GM19238 (cell line): ENCODE data around the gene RSBN1L.
"Not testable (repeated sequence)": the region's sequence is repeated elsewhere in the genome, so short reads cannot be mapped to it uniquely, and the experiment has no call there.

Source experiments
- DNase-seq: peaks from one replicate; pipeline ENCODE4 v3.0.0; 2011; ENCODE audit warnings: low spot score; ENCODE audit not compliant: insufficient read length

Gene RSBN1L

DNA sequence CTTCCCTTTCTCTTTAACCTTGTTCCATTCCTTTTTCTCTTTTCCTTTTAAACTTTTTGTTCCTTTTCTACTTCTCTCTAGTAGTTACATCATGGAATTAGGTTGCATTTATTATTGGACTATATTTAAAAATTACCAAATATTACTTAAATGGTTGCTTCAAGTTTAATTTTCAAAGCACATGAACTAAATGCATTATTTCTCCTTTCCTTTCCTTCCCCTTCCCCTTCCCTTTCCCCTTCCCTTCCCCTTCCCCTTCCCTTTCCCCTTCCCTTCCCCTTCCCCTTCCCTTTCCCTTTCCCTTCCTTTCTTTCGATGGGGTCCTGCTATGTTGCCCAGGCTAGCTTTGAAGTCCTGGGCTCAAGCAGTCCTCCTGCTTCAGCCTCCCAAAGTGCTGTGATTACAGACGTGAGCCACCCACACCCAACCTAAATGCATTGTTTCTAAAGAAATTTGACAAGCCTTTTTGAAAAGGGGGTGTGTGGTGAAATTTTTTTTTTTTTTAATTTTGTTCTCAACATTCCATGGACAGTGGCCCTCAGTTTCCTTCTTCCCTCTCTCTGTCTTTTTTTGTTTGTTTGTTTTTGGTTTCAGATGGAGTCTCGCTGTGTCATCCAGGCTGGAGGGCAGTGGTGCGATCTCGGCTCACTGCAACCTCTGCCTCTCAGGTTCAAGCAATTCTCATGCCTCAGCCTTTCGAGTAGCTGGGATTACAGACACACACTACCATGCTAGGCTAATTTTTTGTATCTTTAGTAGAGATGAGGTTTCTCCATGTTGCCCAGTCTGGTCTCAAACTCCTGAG, 70.7 kb downstream of the RSBN1L start:
- no peak for DNase-seq

DNA sequence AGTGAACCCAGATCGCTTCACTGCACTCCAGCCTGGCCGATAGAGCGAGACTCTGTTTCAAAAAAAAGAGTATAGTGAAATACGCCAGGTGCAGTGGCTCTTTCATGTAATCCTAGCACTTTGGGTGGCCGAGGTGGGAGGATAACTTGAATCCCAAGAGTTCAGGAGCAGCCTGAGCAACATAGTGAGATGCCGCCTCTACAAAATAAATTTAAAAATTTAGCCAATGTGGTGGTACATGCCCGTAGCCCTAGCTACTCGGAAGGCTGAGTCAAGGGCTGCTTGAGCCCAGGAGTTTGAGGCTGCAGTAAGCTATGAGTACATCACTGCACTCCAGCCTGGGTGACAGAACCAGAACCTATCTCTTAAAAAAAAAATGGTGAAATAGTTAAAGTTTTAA, 74.1 kb downstream of the RSBN1L start:
- no peak for DNase-seq

DNA sequence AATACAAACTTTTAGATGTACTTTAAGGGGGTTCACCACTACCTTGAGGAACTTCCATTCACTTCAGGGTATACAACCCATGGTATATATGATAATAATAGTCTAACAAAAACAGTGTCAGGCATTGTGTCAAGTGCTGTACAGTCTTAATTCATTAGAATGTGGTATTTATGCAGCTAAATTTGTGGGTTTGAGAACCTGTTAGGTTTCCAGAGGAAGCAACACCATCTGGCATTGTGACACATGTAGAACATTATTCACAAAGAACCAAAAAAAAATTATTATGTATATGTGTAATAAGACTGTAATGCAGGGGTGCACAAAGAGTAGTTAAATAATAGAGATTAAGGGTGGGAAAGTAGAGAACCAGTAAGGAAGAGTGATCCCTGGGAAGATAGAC, 75.6 kb downstream of the RSBN1L start:
- DNase-seq = no peak

DNA sequence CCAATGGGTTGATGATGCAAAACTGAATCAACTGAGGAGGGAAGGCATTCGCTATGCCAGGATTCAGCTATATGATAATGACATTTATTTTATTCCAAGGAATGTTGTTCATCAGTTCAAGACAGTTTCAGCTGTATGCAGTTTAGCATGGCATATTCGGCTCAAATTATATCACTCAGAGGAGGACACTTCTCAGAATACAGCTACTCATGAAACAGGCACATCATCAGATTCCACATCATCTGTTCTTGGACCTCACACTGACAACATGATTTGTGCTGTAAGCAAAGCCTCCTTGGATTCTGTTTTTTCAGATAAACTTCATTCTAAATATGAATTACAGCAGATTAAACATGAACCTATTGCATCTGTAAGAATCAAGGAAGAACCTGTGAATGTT, 82.3 kb downstream of the RSBN1L start:
- DNase-seq = no peak

DNA sequence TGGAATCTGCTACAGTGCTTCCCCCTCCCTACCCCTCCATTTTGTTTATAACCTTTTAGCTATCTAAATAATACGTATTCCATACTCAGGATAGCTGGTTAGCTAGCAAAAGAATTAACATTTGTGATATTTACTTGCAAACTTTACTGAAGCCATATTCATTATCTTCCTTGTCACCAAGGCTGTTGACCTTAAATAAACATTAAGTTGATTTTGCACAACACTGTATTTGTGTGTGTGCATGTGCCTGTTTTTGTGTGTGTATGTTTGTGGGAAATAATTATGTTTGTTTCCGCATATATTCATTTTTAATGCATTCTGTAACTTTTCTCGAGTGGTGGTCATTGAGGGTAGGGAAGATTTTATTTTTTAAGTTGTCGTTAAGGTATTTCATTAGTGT, 86.1 kb downstream of the RSBN1L start:
- DNase-seq = no peak

DNA sequence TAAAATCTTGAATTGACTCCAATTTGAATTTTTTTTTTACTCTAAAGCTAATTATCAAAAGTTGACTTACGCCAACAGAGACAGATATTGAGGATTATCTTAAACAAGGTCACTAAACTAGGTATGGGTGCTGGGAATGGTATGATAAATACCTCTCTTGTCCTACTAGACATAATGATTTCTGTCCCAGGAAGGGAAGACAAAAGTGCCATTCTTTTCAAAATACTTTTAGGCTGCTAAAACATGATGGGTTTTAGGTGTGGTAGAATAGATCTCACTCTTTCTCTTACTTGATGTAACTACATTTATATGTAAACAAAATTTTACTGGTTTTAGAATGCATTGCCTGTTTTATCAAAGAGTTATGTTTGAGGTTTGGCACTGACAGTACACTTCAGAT, 86.9 kb downstream of the RSBN1L start:
- DNase-seq = no peak

DNA sequence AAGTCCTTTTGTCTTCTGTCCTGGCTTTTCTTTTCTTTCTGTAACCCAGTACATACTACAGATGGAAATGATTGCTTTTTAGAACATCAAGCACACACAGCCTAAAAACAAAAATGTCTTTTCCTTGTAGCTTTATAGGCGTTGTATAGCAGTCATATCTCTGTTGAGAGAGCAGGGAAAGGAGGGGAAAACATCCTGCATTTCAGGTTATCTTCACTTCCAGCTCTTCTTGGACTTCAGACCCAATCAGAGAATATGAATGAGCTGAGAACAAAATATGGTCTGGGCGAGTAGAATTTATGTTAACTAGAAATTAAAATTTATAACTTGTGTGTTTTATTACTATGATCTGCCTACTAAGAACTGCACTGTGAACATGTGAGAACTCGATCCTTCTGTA, 87.3 kb downstream of the RSBN1L start:
- no peak for DNase-seq

DNA sequence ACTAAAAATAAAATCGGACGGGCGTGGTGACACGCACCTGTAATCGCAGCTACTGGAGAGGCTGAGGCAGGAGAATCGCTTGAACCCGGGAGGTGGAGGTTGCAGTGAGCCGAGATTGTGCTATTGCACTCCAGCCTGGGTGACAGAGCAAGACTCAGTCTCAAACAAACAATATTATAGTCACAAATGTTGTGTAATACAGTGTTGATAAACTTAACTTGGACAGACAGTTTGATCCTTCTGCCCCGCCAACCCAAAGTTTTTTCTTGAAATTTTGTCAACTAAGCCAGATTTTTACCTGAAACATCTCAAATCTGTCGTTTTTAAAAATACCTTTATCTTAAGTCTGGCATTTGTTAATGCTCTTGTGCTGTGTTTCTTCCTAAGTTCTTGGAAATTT, 88.2 kb downstream of the RSBN1L start:
- not testable (repeated sequence) for DNase-seq

DNA sequence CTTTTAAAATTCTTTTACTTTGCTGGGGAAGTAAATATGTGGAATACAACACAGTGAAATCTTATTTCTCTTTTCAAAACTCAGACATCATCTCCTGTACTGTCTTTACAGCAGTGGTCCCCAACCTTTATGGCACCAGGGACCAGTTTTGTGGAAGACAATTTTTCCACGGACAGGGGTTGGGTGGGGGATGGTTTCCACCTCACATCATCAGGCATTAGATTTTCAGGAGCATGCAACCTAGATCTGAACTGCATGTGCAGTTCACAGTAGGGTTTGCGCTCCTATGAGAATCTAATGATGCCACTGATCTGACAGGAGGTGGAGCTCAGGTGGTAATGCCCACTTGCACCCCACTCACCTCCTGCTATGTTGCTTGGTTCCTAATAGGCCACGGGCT, 89.8 kb downstream of the RSBN1L start:
- no peak for DNase-seq

DNA sequence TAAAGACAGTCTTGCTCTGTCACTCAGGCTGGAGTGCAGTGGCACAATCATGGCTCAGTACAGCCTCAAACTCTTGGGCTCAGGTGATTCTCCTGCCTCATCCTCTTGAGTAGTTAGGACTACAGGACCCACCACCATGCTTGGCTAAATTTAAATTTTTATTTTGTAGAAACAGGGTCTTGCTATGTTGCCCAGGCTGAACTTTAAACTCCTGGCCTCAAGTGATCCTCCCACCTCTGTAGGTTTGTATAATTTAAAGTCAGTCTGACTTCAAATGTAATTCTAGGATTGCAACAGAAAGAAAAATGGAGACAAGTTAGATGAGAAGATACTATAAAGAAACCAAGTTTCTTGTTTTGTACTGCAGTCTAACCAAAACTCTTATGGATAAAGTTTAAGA, 90.5 kb downstream of the RSBN1L start:
- DNase-seq = no peak

DNA sequence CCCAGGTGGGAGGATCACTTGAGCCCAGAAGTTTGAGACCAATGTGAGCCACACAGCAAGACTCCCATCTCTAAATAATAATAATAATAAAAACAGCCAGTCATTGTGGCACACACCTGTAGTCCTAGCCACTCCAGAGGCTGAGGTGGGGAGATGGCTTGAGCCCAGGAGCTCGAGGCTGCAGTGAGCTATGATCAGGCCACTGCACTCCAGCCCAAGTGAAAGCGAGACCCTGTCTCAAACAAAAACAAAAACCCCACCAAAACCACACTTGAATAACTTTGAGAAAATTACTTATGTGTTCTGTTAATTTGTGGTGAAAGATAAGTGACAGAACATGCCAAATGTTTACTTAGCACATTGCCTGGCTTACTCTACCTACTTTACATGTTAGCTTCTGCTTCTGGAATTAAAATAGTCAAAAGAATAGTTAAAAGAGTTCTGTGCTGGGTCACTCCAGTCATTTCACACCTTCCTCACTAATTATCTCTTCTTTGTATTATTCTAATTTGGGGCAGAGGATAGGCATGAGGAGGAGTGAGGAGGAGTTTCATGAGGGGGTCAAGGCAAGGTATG, 92.2 kb downstream of the RSBN1L start:
- DNase-seq = no peak

DNA sequence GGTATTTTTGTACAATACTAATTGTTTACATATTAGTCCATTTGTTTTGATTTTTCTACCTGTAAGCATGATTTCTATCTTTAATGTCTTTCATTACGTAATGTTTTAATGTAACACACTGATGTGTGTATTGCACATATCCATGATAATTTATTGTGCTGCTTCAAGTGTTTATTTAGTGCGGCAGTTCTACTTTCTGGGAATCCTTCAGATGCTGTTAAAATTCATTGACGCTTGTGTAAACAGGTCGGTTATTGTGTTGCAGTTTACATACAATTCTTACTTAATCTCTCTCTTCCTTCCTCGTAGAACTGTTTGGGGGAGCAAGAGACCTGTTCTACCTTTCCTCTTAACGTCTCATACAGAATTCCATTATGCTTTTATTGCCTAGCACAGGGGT, 95.1 kb downstream of the RSBN1L start:
- DNase-seq = no peak

DNA sequence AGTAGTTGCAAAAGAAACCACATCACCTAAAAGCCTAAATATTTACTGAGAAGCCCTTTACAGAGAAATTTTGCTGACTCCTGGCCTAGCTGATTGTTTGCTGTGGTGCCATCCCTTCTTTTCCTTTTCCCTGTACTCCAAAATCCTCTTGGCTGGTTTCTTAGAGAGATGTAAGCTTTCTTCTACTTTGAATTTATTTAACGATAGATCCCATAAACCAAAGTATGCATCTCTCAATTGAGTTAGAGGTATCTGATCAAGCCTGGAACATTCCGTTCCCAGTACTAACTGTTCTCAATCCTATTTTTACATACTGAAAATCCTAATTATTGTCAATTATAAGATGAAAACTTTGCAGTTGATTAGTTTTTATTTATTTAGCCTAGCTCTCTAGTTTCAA, 95.7 kb downstream of the RSBN1L start:
- DNase-seq = no peak

DNA sequence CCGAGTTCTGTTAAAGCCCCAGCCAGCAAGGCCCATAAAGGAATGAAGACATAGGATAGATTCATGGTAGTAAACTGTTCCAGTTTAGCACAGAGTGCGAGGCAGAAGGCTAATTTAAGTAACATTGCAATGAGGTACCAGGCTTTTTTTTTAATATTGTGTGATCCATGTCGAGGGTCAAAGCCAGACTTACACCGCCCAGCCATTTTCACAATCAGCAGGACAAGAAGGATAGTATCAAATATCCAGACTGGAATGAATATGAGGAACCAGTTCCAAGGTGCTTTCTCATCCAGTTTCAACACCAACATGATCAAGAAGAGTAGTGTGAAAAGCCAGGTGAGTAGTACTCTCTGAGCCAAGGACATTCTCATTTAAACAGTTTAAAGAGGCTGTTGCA, 97.7 kb downstream of the RSBN1L start:
- DNase-seq = no peak

DNA sequence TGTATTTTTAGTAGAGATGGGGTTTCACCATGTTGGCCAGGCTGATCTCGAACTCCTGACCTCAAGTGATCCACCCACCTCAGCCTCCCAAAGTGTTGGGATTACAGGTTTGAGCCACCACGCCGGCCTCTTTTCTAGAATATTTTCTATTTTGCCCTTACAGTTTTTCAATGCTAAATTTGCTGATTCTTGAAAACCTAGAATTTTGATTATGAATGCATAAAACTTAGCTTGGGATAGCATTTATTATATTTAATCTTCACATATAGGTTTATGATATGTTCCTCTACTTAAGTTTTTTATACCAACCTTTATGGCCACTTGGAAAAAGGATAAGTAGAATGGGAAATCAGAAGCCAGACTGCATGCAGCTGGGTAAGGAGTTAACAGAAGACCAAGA, 99.8 kb downstream of the RSBN1L start:
- DNase-seq = no peak

DNA sequence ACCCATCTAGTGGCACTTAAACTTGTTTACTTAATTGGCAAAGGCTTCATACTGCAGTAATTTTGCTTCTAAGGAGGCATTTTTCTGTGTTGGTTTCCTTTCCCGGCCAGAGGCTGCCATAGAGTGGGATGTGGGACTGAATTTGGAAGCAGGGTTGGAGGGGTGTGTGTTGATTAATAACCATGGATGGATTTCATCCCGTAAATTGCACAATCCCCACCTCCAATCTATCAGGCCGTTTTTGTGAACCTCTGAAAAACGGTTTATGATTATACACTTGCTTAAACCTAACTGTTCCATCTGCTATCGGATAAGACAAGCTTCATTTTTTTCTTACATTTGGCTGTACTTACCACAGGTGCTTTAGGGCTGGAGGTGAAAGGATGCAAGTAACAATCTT, 100.7 kb downstream of the RSBN1L start:
- DNase-seq = no peak

DNA sequence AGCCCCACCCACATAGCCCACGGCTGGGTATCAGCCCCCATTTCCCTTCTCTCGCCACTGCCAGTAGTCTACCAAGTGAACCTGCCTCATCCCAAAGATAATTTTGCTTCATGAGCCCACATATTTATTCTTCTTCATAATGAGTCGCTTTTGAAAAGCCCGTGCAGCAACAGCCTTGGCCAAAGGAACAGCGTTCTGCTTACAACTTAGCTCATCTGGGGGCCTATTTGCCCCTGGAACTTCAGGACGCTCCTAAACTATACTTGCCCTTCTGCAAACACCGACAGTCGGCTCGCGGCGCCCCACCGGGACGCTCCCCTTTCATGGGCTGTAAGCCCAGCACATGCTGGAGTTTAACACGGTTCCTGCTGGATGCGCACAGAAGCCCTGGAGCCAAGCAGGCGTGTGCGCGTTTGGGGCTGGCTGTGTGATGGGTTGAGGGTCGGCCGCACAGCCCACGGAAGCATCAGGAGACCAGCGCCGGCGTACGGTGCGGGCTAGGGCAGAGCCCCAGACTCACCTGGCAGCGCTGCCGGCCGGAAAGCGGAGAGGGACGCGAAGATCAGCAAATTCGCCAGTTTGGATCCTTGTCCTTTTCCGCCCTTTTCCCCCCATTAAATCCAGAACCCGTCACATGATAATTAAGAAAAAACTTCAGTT, 101.6 kb downstream of the RSBN1L start:
- DNase-seq = no peak

DNA sequence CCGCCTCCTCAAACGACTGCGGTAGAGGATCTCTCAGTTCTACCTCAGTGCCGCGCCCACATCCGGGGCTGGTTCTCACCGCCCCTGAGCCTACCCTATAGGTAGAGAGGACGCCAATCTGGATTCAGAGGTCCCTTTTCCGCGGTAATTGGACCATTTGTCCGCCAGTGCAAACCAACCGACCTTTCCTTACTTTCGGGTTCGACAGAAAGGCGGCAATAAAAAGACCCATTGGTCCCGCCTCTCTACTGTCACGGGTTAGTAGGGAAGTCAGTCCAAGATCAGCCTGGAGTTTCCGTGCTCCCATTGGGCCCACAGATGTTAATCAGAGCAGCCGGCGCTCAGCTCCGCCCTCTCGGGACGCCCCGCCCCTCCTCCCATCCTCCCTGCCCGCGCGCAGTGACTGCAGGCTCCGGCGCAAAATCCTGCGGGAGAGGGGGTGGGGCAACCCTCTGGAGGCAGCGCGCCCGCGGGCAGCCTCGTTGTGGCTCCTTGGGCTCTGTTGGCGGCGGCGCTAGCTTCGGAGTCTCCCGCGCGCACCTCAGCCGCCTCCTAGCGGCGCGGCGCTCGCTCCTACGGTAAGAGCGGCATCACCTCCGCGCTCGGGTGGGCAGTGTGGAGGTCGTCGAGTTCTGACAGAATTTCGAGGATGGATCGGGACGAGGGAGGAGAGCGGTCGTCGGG, 102.3 kb downstream of the RSBN1L start, which contains the start of the genes PHTF2 and TMEM60:
TSS of gene PHTF2 (plus strand) at position 380 of the 684 bp plus-strand sequence.
TSS of gene TMEM60 (minus strand) at position 41 of the 684 bp plus-strand sequence. CDS start 4,061 bp downstream, outside the sequence.
- DNase-seq = peak; percentile 71

DNA sequence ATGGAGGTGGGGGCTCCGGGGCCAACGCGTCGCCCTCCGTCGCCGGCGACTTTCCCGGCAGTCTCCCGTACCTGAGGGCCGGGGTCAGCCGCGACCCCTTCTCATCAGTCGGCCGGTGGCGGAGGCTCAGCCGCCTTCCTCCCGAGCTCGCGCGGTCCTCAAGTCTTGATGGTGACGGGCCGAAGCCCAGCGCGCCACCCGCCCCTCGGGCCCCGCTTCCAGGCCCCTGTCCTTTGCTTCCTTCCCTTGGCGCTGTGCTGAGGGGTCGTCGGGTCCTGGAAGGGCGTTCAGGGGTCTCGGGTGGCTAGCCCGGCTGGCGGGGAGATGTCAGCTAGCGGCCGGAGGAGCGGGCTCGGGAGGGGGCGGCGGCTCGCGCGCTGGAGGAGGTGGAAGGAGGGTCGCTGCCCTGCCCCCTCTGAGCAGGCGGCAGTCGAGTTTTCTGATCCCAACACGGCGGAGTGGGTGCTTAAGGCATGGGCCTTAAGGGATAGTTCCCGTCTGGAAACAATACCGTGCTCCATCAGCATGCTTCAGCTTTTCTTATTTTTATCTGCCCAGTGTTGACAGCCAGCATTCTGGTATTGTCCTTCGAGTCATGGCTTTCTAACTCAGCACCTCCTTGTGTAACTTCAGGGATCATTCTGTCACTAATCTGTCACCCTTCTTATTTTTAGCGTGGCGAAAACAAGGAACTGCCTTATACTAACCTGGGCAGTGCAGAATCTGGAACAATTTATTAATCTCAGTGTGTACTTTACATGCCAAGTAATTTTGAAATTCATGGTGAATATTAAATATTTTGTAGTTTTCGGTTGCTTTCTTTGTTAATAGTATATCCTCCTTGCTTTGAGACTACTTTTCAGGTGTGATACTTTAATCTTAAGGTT, 103.1 kb downstream of the RSBN1L start:
- DNase-seq = no peak

DNA sequence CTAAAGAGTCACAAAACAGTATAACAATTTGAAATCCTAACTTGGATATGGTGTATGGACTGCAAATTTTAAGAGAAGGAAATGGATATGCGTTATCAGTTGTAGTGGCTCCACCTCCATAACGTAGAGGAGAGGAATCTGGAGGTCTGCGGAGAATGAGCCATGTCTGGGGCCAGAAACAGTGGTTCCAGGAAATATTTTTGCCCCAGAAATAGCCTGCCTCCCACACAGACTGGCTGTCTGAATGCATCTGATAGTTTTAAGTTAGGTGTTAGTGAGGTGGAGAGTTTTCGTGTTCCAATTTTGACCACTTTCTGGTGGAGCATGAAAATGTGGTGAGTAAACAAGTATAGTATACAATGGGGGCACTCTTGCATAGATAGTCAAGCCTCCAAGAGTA, 103.9 kb downstream of the RSBN1L start:
- DNase-seq = no peak

DNA sequence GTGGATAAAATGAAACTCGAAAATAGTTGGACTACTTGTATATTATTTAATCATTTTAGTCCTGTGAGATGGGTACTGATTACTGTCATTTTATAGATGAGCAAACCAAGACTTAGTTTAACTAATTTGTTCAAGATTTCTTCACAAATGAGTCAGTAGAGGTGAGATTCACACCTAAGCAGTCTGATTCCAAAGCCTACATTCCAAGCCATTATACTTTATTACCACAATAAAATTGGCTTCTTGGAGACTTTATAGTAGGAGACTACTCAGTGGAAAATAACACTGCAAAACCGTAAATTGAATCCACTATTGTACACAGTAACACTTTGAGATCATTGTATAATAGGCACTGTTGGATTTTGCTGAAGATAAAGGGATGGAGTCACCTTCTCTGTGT, 104.5 kb downstream of the RSBN1L start:
- no peak for DNase-seq
